ENCODE measurements around the gene AAK1.
"Not testable (repeated sequence)": the region's sequence is repeated elsewhere in the genome, so short reads cannot be mapped to it uniquely, and the experiment has no call there.

The AAK1 gene

DNA sequence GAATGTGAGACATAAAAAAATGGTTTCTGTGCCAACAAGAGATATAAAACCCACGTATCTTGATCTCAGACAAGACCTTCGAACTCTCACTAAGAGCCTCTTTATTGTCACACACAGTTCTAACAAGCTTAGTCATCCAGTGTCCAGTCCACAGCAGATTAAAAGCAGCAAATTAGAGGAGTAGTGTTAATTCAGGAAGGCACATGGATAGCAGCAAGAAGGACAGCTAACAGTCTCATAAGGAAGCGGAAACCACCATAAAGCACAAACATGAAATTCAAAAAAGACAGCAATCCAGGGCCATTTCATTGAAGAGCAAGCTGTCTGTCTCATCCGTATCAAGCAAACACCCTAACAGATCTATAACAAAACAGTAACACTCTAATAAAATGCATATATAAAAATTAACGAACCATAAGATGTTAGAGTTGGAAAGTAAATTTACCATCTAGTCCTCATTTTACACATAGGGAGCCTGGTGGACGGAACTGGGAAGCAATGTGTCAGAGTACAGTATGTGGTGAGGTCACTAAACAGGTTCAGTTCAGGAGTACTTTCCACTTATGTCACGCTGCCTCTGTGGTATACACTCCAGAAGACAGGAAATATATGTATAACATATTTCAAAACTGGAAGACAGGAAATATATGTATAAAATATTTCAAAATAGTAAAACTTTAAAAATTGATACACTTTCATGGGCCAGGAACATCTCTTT, 18.3 kb downstream of the AAK1 start:
- H3K9me3 ChIP-seq (ENCODE audit: control insufficient read depth, insufficient read depth, low read length): no peaks in the 10 kb centered on the region
- peaks cover 3% of the 10 kb centered on the region; the same call in 1 of the 2 replicates for H3K4me1 ChIP-seq (ENCODE audit: control insufficient read depth, insufficient read depth, low read length)
- H3K27me3 ChIP-seq (ENCODE audit: control insufficient read depth, insufficient read depth, low read length): no peaks in the 10 kb centered on the region
- H3K9ac ChIP-seq (ENCODE audit: low read depth, low read length): no peak overlapping the region
- no peaks in the 10 kb centered on the region for H3K36me3 ChIP-seq (ENCODE audit: control insufficient read depth, insufficient read depth, low read length)
- H3K4me3 ChIP-seq (ENCODE audit: low read depth, low read length): no peak overlapping the region
- H3K27ac ChIP-seq (ENCODE audit: low read depth, low read length): no peak overlapping the region

DNA sequence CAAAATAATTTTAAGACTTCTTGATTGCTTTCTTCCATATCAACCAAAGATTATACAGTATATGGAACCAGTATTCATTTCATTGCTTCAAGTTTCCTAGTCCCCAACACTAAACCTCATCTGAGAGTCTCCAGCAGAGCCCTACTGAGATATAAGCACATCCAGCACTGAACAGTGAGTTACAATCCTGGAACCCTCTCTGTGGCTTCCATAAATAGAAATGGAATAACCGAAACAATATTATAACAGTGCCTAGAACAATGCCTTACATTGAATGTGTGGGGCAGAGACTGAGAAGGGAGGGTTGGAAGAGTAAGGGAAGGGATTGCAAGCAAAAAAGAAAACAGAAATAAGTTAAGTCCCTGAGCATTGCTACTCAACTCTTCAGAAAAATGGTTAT, 18.9 kb downstream of the AAK1 start:
- H3K9me3 ChIP-seq (ENCODE audit: control insufficient read depth, insufficient read depth, low read length): no peaks in the 10 kb centered on the region
- no peak overlapping the region for H3K4me3 ChIP-seq (ENCODE audit: low read depth, low read length)
- H3K9ac ChIP-seq (ENCODE audit: low read depth, low read length): no peak overlapping the region
- no peaks in the 10 kb centered on the region for H3K27me3 ChIP-seq (ENCODE audit: control insufficient read depth, insufficient read depth, low read length)
- no peak overlapping the region for H3K27ac ChIP-seq (ENCODE audit: low read depth, low read length)
- H3K4me1 ChIP-seq (ENCODE audit: control insufficient read depth, insufficient read depth, low read length): 0 out of 2 replicates have a peak, but pooled peaks cover 7% of the 10 kb centered on the region
- no peaks in the 10 kb centered on the region for H3K36me3 ChIP-seq (ENCODE audit: control insufficient read depth, insufficient read depth, low read length)

DNA sequence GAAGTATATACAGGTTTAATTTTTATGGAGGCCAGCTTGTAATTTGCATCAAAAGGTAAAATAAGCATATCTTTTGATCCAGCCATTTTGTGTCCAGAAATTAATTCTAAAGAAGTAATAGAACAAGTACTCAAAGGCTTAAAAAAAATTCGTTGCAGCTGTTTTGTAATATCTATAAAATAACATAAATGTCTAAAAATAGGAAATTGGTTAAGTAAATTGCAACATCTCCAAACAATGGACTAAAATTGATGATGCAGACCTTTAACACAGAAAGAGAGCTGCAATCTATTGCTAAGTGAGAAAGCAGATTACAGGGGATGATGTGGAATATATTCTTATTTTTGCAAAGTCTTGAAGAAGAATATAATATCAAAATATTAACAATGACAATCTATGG, 19.4 kb downstream of the AAK1 start:
- Histone ChIP-seq H3K4me3 (ENCODE audit: low read depth, low read length) (no peak overlapping the region), H3K4me1 (ENCODE audit: control insufficient read depth, insufficient read depth, low read length) (0 out of 2 replicates have a peak, but pooled peaks cover 8% of the 10 kb centered on the region), H3K27ac (ENCODE audit: low read depth, low read length) (no peak overlapping the region), H3K9ac (ENCODE audit: low read depth, low read length) (no peak overlapping the region), H3K9me3 (ENCODE audit: control insufficient read depth, insufficient read depth, low read length) (no peaks in the 10 kb centered on the region), H3K27me3 (ENCODE audit: control insufficient read depth, insufficient read depth, low read length) (no peaks in the 10 kb centered on the region), H3K36me3 (ENCODE audit: control insufficient read depth, insufficient read depth, low read length) (no peaks in the 10 kb centered on the region)

DNA sequence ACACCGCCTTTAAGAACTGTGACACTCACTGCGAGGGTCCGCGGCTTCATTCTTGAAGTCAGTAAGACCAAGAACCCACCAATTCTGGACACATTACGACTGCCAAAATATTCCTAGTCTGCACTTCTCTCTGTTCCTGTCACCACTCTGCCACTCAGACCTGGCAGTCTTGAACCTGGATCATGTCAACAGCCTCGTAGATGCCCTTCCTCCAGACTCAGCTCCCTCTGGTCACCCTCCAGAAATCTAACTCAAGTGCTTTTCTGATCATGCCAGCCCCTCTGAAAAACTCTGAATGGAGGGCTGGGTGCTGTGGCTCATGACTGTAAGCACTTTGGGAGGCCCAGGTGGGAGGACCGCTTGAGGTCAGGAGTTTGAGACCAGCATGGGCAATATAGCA, 20.3 kb downstream of the AAK1 start:
- no peaks in the 10 kb centered on the region for H3K27me3 ChIP-seq (ENCODE audit: control insufficient read depth, insufficient read depth, low read length)
- no peak overlapping the region for H3K4me3 ChIP-seq (ENCODE audit: low read depth, low read length)
- no peaks in the 10 kb centered on the region for H3K36me3 ChIP-seq (ENCODE audit: control insufficient read depth, insufficient read depth, low read length)
- H3K27ac ChIP-seq (ENCODE audit: low read depth, low read length): no peak overlapping the region
- no peaks in the 10 kb centered on the region for H3K9me3 ChIP-seq (ENCODE audit: control insufficient read depth, insufficient read depth, low read length)
- no peak overlapping the region for H3K9ac ChIP-seq (ENCODE audit: low read depth, low read length)
- H3K4me1 ChIP-seq (ENCODE audit: control insufficient read depth, insufficient read depth, low read length): 0 out of 2 replicates have a peak, but pooled peaks cover 8% of the 10 kb centered on the region

DNA sequence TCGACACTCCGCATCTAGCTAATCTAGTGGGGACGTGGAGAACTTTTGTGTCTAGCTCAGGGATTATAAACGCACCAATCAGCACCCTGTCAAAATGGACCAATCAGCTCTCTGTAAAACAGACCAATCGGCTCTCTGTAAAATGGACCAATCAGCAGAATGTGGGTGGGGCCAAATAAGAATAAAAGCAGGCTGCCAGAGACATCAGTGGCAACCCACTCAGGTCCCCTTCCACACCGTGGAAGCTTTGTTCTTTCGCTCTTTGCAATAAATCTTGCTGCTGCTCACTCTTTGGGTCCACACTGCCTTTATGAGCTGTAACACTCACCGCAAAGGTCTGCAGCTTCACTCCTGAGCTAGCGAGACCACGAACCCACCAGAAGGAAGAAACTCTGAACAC, 20.7 kb downstream of the AAK1 start:
- H3K27ac ChIP-seq (ENCODE audit: low read depth, low read length); H3K27me3 ChIP-seq (ENCODE audit: control insufficient read depth, insufficient read depth, low read length); H3K4me1 ChIP-seq (ENCODE audit: control insufficient read depth, insufficient read depth, low read length); H3K9ac ChIP-seq (ENCODE audit: low read depth, low read length); H3K4me3 ChIP-seq (ENCODE audit: low read depth, low read length); H3K9me3 ChIP-seq (ENCODE audit: control insufficient read depth, insufficient read depth, low read length); H3K36me3 ChIP-seq (ENCODE audit: control insufficient read depth, insufficient read depth, low read length): not testable (repeated sequence)

DNA sequence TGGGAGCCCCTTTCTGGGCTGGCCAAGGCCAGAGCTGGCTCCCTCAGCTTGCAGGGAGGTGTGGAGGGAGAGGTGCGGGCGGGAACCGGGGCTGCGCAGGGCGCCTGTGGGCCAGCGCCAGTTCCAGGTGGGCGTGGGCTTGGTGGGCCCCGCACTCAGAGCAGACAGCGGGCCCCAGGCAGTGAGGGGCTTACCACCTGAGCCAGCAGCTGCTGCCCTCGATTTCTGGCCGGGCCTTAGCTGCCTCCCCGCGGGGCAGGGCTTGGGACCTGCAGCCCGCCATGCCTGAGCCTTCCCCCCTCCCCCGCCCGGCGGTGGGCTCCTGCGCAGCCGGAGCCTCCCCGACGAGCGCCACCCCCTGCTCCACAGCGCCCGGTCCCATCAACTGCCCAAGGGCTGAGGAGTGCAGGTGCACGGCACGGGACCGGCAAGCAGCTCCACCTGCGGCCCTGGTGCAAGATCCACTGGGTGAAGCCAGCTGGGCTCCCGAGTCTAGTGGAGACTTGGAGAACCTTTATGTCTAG, 21.5 kb downstream of the AAK1 start:
- not testable (repeated sequence) for H3K4me1 ChIP-seq (ENCODE audit: control insufficient read depth, insufficient read depth, low read length); H3K9ac ChIP-seq (ENCODE audit: low read depth, low read length); H3K36me3 ChIP-seq (ENCODE audit: control insufficient read depth, insufficient read depth, low read length); H3K9me3 ChIP-seq (ENCODE audit: control insufficient read depth, insufficient read depth, low read length); H3K27me3 ChIP-seq (ENCODE audit: control insufficient read depth, insufficient read depth, low read length); H3K27ac ChIP-seq (ENCODE audit: low read depth, low read length); H3K4me3 ChIP-seq (ENCODE audit: low read depth, low read length)

DNA sequence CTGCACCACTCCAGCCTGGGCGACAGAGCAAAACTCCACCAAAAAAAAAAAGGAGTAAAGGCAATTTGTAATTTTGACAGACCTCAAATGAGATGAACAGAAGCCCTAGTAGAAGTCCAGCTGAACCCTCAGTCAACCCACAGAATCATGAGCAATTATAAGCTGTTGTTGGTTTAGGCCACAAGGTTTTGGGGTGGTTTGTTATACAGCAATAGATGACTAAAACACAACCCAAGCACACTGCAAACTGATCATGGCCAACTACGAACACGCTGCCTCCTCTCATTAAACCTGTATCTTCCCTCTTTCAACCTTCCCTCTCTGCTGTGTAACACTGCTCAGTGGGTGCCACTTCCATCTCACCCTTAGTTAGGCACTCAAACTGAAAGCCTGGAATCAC, 22.1 kb downstream of the AAK1 start:
- H3K9me3 ChIP-seq (ENCODE audit: control insufficient read depth, insufficient read depth, low read length): no peaks in the 10 kb centered on the region
- H3K4me1 ChIP-seq (ENCODE audit: control insufficient read depth, insufficient read depth, low read length): 0 out of 2 replicates have a peak, but pooled peaks cover 5% of the 10 kb centered on the region
- H3K27ac ChIP-seq (ENCODE audit: low read depth, low read length): no peak overlapping the region
- no peaks in the 10 kb centered on the region for H3K27me3 ChIP-seq (ENCODE audit: control insufficient read depth, insufficient read depth, low read length)
- H3K9ac ChIP-seq (ENCODE audit: low read depth, low read length): no peak overlapping the region
- no peaks in the 10 kb centered on the region for H3K36me3 ChIP-seq (ENCODE audit: control insufficient read depth, insufficient read depth, low read length)
- H3K4me3 ChIP-seq (ENCODE audit: low read depth, low read length): no peak overlapping the region

DNA sequence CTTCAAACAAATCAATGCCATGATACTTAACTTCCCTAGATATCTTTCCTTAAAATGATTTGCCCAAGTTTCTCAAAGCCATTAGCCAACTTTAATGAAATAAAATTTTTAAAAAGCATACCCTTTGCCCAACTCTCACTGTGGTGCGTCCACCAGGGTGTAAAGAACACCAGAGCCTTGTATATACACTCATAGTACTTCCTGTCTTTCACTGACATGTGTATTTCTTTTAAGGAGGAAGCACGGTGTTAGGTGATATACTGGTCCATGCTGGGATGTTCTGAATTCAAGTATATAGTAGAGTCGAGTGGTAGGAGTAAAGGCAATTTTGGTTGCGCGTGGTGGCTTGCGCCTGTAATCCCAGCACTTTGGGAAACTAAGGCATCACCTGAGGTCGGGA, 22.7 kb downstream of the AAK1 start:
- Histone ChIP-seq H3K9ac (ENCODE audit: low read depth, low read length) (no peak overlapping the region), H3K27ac (ENCODE audit: low read depth, low read length) (no peak overlapping the region), H3K9me3 (ENCODE audit: control insufficient read depth, insufficient read depth, low read length) (no peaks in the 10 kb centered on the region), H3K27me3 (ENCODE audit: control insufficient read depth, insufficient read depth, low read length) (no peaks in the 10 kb centered on the region), H3K4me3 (ENCODE audit: low read depth, low read length) (no peak overlapping the region), H3K4me1 (ENCODE audit: control insufficient read depth, insufficient read depth, low read length) (0 out of 2 replicates have a peak, but pooled peaks cover 5% of the 10 kb centered on the region), H3K36me3 (ENCODE audit: control insufficient read depth, insufficient read depth, low read length) (no peaks in the 10 kb centered on the region)

DNA sequence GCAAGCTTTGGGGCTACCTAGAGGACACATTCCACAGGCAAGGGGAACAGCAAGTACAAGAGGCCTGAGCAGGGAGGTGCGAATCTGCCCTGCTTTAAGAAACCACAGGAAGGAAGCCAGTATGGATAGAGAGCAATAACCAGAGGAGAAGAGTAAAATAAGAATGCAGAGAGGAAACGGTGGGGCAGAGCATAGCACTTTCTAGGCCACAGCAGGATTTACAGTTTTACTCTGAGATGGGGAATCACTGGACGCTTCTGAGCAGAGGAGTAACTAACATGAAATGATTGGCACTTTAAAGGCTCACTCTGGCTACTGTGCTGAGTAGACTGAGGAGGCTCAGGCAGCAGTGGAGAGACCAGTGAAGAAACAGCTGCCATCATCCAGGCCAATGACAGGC, 23.8 kb downstream of the AAK1 start:
- no peak overlapping the region for H3K27ac ChIP-seq (ENCODE audit: low read depth, low read length)
- 0 out of 2 replicates have a peak, but pooled peaks cover 5% of the 10 kb centered on the region for H3K4me1 ChIP-seq (ENCODE audit: control insufficient read depth, insufficient read depth, low read length)
- no peaks in the 10 kb centered on the region for H3K36me3 ChIP-seq (ENCODE audit: control insufficient read depth, insufficient read depth, low read length)
- H3K9ac ChIP-seq (ENCODE audit: low read depth, low read length): no peak overlapping the region
- no peaks in the 10 kb centered on the region for H3K9me3 ChIP-seq (ENCODE audit: control insufficient read depth, insufficient read depth, low read length)
- H3K4me3 ChIP-seq (ENCODE audit: low read depth, low read length): no peak overlapping the region
- H3K27me3 ChIP-seq (ENCODE audit: control insufficient read depth, insufficient read depth, low read length): no peaks in the 10 kb centered on the region

DNA sequence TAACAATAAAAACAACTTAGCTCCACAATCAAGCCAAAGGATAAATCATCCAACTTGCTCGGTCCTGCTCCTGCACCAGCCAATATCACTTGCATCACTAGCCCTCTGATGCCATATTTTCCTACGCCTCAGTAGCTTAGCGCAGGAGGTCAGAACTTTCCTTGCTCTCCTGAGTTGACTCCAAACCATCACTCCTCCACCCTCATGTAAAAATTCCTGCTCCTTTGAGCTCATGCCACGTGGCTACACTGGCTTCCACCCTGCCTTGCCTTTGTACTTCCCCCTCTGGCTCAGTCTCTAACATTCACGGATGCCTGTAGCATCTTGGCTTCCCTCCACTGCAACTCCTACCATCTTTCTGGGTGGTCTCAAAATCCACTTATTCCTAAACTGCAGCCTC, 25.2 kb downstream of the AAK1 start:
- H3K4me1 ChIP-seq (ENCODE audit: control insufficient read depth, insufficient read depth, low read length): 0 out of 2 replicates have a peak, but pooled peaks cover 5% of the 10 kb centered on the region
- no peak overlapping the region for H3K9ac ChIP-seq (ENCODE audit: low read depth, low read length)
- H3K27ac ChIP-seq (ENCODE audit: low read depth, low read length): no peak overlapping the region
- H3K27me3 ChIP-seq (ENCODE audit: control insufficient read depth, insufficient read depth, low read length): no peaks in the 10 kb centered on the region
- no peaks in the 10 kb centered on the region for H3K9me3 ChIP-seq (ENCODE audit: control insufficient read depth, insufficient read depth, low read length)
- no peaks in the 10 kb centered on the region for H3K36me3 ChIP-seq (ENCODE audit: control insufficient read depth, insufficient read depth, low read length)
- no peak overlapping the region for H3K4me3 ChIP-seq (ENCODE audit: low read depth, low read length)

DNA sequence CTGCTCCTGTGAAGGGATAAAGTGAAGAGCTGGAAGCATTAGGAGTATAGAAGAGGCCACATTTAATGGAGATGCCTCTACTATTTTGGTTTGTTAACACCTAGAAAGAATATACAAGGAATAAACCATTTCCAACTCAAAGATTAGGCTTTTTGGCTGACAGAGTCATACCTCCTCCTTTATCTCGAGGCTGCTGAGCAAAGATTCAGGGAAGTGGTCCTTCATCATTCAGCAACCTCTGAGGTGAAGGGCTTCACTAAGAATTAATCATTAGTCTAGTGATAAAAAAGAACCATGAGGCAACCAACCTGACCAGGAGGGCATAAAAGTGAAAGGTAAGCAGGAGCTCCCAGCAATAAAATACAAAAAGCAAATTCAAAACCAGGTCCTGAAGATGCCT, 25.8 kb downstream of the AAK1 start:
- H3K36me3 ChIP-seq (ENCODE audit: control insufficient read depth, insufficient read depth, low read length): no peaks in the 10 kb centered on the region
- no peaks in the 10 kb centered on the region for H3K27me3 ChIP-seq (ENCODE audit: control insufficient read depth, insufficient read depth, low read length)
- H3K4me1 ChIP-seq (ENCODE audit: control insufficient read depth, insufficient read depth, low read length): 0 out of 2 replicates have a peak, but pooled peaks cover 5% of the 10 kb centered on the region
- no peak overlapping the region for H3K9ac ChIP-seq (ENCODE audit: low read depth, low read length)
- H3K27ac ChIP-seq (ENCODE audit: low read depth, low read length): no peak overlapping the region
- no peak overlapping the region for H3K4me3 ChIP-seq (ENCODE audit: low read depth, low read length)
- H3K9me3 ChIP-seq (ENCODE audit: control insufficient read depth, insufficient read depth, low read length): no peaks in the 10 kb centered on the region
